K562 (cell line): Measurements from ENCODE around the gene HYAL1. TPM values are rescaled to one million over a fixed set of nuclear protein-coding genes. Genes with fewer than 3 reads are reported as not detected.
A peak's percentile ranks its signal among the peaks of the same experiment; 100 is the strongest.

Experiments
- DEAF1 ChIP-seq: fragments of 450-650 bp; formaldehyde crosslinking; IDR thresholded peaks from 2 replicates; pipeline ENCODE4 v1.4.0; 2020; ENCODE audit warnings: mild to moderate bottlenecking, moderate library complexity
- EHMT2 ChIP-seq: fragments of 450-650 bp; IDR thresholded peaks from 2 replicates; pipeline ENCODE4 v1.6.1; 2018; ENCODE audit warnings: antibody characterized with exemption
- GABPA ChIP-seq: fragments of 200-800 bp; sonication (Bioruptor generic); conservative IDR thresholded peaks from 2 replicates; pipeline ENCODE4 v1.6.1; 2016; ENCODE audit warnings: low read depth, missing genetic modification characterization, missing compliant biosample characterization
- GTF2F1 ChIP-seq: IDR thresholded peaks from 2 replicates; pipeline ENCODE4 v1.6.1; 2011; ENCODE audit warnings: low read depth, low read length, improper control_type of control experiment
- KAT8 ChIP-seq: fragments of 450-650 bp; IDR thresholded peaks from 2 replicates; pipeline ENCODE4 v1.6.1; 2016; ENCODE audit warnings: low read depth, mild to moderate bottlenecking
- MBD2 ChIP-seq: sonication (generic); IDR thresholded peaks from 2 replicates; pipeline ENCODE4 v1.6.1; 2016; ENCODE audit warnings: low read depth, borderline replicate concordance
- MED1 ChIP-seq: sonication (generic); formaldehyde crosslinking; IDR thresholded peaks from 2 replicates; pipeline ENCODE4 v1.8.1; 2023; ENCODE audit warnings: missing genetic modification reagents, borderline replicate concordance
- NR2C2 ChIP-seq, 2 experiments: fragments of 200-800 bp in 1 of 2; sonication (Bioruptor generic) in 1 of 2; sonication (generic) in 1 of 2; formaldehyde crosslinking in 1 of 2; IDR thresholded peaks; 2 replicates each; pipeline versions ENCODE4 v1.6.1 to v1.8.0; 2016 to 2022; ENCODE audit warnings: mild to moderate bottlenecking in 1 of 2, missing compliant biosample characterization in 1 of 2, missing genetic modification characterization in 1 of 2, missing genetic modification reagents in 1 of 2
- PCBP2 ChIP-seq: fragments of 200-400 bp; formaldehyde crosslinking; IDR thresholded peaks from 2 replicates; pipeline ENCODE4 v1.6.1; 2018; ENCODE audit warnings: low read length, low read depth, mild to moderate bottlenecking, moderate library complexity; ENCODE audit not compliant: poor library complexity, severe bottlenecking
- TAF15 ChIP-seq: fragments of 200-400 bp; formaldehyde crosslinking; IDR thresholded peaks from 2 replicates; pipeline ENCODE4 v1.6.1; 2017; ENCODE audit warnings: mild to moderate bottlenecking, low read depth, low read length, moderate library complexity
- TEAD2 ChIP-seq: fragments of 450-650 bp; IDR thresholded peaks from 2 replicates; pipeline ENCODE4 v1.6.1; 2016; ENCODE audit warnings: missing genetic modification characterization, control low read depth, missing compliant biosample characterization
- USF2 ChIP-seq: sonication (generic); formaldehyde crosslinking; IDR thresholded peaks from 2 replicates; pipeline ENCODE4 v1.5.0; 2020; ENCODE audit warnings: missing genetic modification reagents
- ZBTB49 ChIP-seq: sonication (generic); formaldehyde crosslinking; IDR thresholded peaks from 2 replicates; pipeline ENCODE4 v1.8.0; 2022; ENCODE audit warnings: missing genetic modification reagents, mild to moderate bottlenecking, borderline replicate concordance
- ZNF280A ChIP-seq: fragments of 450-650 bp; IDR thresholded peaks from 2 replicates; pipeline ENCODE4 v1.6.1; 2018; ENCODE audit warnings: mild to moderate bottlenecking, low read depth; ENCODE audit not compliant: partially characterized antibody
- ZNF395 ChIP-seq: fragments of 200-800 bp; sonication (Bioruptor generic); IDR thresholded peaks from 2 replicates; pipeline ENCODE4 v1.6.1; 2017; ENCODE audit warnings: missing genetic modification characterization, missing compliant biosample characterization
- ZNF398 ChIP-seq: fragments of 250-450 bp; sonication (Bioruptor Pico); IDR thresholded peaks from 2 replicates; pipeline ENCODE4 v1.8.0; 2021; ENCODE audit warnings: moderate library complexity, mild to moderate bottlenecking, inconsistent platforms
- polyA plus RNA-seq, 8 experiments: library from polyadenylated mRNA; depleted of rRNA in 4 of 8; stranded (reverse) in 5 of 8; unstranded in 3 of 8; fragments of >200 nt; fragmentation: Nextera tagmentation in 2 of 8; fragmentation: Illumina TruSeq in 1 of 8; extraction: Ambion mirVana in 2 of 8; extraction: Trizol in 1 of 8; gene quantifications; 2 replicates each; pipeline versions ENCODE4 v1.2.1 to v1.2.3, GENCODE V29; 2011 to 2014; ENCODE audit warnings: inconsistent platforms in 1 of 8, missing spikeins in 1 of 8
- total RNA-seq, 7 experiments: library from RNA; depleted of rRNA in 6 of 7; stranded (reverse); fragments of >200 nt in 6 of 7; fragmentation: Illumina TruSeq in 2 of 7; extraction: Trizol in 2 of 7; gene quantifications; 2 replicates each; pipeline versions ENCODE4 v1.2.1 to v1.2.3, GENCODE V29; 2011 to 2021; ENCODE audit warnings: low replicate concordance in 1 of 7

Gene HYAL1
- total and polyA plus RNA-seq, 9 of the 15 experiments (the other 6 are each of a cell fraction or from before 2014, with no cell fraction given): 1.4 to 8.5 (median 4.7) TPM

GRCh38 chr3:50298836-50299637 lies 4.3 kb downstream of the HYAL1 start, which contains the start of the genes HYAL3 and NAA80 (continued):
- TF ChIP-seq ZNF280A (no peak), ZNF395 (CRISPR knock-in tag) (no peak), KAT8 (no peak), EHMT2 (no peak), TEAD2 (tag) (no peak), ZBTB49 (CRISPR knock-in tag) (0 out of 2 replicates have a peak, but pooled peaks have one; percentile 26), ZNF398 (CRISPR knock-in tag) (no peak), GTF2F1 (no peak), GABPA (tag) (no peak), TAF15 (no peak), MED1 (CRISPR knock-in tag) (no peak), PCBP2 (no peak), DEAF1 (CRISPR knock-in tag) (no peak), USF2 (CRISPR knock-in tag) (no peak), NR2C2 (CRISPR knock-in tag; IDR thresholded peaks at IDR 0.05) (no peak), NR2C2 (tag; IDR thresholded peaks at IDR 0.05) (no peak; the same call in 1 of the 2 replicates), MBD2 (peak; percentile 18; the same call in 1 of the 2 replicates)
